Epidermal melanocyte (primary cell): Measurements from ENCODE around the gene DSC3.
"Not testable (repeated sequence)": the region's sequence is repeated elsewhere in the genome, so short reads cannot be mapped to it uniquely, and the experiment has no call there.

Experiments used
- DNase-seq: peaks from one replicate; pipeline ENCODE4 v3.0.0; 2011; ENCODE audit warnings: low spot score; ENCODE audit not compliant: insufficient read length

Gene DSC3

DNA sequence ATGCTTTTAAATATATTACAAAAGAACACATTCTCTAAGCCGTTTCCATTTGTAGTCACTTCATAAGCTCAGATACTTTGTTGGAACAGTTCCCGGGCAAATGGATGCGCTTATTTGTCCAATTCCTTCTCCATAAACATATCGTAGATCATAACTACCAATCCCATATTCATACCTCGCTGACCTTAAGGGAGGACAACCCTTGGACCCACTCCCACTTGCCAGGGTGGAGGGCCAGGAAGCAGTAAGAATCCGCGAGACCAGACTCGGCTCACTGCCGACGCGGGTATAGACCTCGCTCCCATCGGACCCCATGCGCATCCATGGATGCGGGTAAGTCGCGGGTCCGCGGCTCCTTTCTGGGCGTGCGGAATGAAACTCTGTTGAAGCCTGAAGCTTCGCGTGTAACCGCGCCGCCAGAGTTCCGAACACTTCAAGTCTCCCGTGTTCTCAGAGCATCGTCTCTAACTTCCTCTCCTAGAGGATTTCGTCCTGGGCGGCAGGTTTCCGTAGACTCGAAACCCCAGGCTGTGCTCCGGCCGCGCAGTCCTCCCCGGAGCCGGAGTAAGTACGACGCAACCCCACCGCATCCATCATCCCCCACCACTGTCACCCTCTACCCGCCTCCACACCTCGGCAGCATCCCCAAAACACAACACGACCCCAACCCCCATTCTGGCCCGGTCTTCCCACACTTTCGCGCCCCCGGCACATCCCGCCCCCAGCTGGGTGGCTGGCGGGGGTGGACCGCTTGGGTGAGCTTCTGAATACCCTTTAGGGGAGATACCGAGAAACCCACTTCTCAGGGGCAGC is 1.1 kb downstream of the DSC3 start:
- DNase-seq: no peak

DNA sequence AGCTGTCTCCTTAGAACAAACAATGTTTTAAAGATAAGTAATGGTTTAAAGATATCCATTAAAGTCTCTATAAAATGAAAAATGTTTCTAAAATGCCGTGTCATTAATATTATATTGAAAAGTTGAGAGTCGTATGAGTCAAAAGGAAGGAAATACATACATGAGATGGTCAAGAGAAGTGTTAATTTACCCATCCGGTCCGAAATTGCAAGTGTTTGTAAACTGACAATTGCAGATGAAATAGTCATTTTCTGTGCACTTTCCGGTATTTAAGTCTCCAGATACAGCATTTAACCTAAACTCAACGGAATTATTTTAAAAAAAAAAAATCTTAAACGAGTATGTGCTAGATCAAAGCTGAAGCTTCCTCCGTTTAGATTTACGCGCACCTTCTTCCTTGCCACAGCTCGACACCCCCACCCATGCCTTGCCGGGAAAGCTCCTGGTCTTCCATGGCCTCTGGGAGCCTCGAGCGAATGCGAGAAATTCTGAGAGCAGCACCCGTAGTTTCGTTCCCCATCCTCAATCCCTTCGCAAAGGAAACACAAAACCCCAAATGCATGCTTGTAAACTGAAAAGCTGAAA is 1.8 kb downstream of the DSC3 start:
- DNase-seq: no peak

DNA sequence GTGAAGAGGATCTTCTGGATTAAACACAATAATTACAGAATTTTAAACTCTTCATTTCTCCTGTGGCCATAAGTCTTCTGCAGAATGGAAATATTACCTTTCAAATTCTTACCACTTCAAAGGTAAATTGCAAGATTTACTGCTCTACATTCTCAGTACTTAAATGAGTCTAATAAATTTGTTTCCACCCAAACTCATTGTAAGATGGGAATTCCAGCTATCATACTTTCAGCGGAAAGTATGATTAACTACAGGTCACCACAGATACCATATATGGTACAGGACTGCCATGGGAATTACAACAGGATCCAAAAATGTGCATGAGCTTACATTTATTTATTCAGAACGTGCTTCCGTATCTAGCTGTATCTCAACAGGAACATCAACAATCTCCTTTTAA is 3.1 kb downstream of the DSC3 start:
- no peak for DNase-seq

GRCh38 chr18:31037686-31038085 is 4.9 kb downstream of the DSC3 start:
- not testable (repeated sequence) for DNase-seq

- no peak for DNase-seq
Observed at GRCh38 chr18:31034541-31034940, 8.0 kb downstream of the DSC3 start.

DNA sequence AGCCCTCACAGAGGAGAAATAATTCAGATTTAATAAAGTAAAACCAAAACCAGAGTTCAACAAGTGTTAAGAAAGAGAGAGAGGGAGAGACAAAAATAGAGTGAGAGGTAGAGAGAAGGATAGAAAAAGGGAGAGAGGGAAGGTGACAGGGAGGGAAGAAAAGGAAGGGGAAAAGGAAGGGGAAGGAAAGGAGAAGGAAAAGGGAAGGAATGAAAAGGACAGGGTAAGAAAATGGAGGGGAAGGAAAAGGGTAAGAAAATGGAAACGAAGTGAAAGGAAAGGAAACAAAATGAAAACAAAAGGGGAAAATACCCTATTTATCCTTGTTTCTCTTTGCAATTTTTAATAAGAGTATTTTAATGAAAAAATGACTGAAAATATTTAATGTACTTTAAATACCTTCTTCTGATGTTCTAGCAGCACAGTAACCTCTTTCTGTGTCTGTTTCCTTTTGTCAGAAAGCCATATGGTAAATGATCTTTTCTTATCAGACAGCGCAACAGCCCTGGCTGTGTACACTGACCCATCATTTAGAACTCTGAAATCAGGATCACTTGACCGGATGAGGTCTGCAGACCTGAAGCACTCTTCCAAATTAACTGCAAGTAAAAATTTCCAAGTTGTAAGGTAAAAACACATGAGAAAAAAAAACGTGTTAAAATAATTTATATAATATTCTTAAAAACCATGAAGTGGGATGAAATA is 11.8 kb downstream of the DSC3 start:
- DNase-seq: no peak

DNA sequence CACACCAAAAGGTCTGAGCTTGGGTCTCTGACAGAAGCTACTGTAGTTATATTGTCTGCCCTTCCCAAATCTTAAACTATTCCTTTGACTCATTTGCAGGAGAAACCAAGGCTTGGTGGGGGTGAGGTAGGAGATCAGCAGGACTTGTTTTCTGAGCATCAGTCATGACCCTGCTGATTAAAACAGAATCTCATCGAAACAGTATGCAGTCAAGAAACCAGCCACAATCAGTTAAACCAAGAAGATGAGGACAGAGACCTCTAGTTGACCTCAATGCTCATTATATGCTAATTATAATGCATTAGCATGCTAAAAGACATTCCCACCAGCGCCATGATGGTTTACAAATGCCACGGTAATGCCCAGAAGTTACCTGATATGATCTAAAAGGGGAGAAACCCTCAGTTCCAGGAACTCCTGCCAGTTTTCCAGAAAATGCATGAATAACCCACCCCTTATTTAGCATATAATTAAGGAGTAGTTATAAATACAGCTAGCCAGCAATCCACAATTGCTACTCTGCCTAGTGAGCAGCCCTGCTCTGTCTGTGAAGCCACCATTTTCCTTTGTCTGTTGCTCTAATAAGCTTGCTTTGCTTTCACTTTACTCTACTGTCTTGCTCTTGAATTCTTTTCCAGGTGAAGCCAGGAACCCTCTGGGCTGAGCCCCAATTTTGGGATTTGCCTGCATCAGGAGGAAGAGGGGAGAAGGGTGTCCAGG is 26.7 kb downstream of the DSC3 start:
- DNase-seq: no peak

GRCh38 chr18:31011455-31011854 is 31.1 kb downstream of the DSC3 start:
- not testable (repeated sequence) for DNase-seq

GRCh38 chr18:31010601-31011000 is 31.9 kb downstream of the DSC3 start:
- DNase-seq: no peak

DNA sequence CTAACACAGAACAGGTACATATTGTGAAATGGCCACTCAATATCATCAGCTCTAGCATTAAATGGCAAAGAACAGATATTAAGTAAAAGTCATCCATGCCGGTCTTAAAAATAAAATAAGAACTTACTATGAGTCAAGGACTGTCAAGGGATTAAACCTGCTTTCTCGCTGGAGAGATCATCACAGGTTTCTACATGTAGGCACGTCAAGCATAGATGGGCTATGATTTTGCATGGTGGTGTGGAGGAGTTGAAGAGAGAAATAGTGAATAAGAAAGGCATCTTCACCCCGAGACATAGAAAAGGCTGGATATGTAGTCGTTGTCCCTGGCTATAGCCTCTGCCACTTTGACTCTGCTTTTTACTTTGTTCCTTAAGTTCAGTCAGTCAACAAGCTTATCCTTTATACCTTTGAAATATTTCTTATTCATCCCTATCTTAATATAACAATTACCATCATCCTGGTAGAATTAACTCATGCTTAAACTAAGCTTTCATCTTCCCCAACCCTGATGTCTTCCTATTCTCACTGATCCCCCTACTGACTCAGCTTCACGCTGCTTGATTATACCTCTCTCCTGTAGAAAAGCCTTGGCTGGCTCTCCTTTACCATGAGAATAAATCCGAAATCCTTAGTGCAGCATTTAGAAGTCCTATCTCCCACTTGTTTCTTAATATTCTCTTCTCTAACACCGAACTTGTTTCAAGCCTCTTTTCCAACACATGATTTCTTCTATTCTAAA is 42.5 kb downstream of the DSC3 start:
- DNase-seq: no peak

DNA sequence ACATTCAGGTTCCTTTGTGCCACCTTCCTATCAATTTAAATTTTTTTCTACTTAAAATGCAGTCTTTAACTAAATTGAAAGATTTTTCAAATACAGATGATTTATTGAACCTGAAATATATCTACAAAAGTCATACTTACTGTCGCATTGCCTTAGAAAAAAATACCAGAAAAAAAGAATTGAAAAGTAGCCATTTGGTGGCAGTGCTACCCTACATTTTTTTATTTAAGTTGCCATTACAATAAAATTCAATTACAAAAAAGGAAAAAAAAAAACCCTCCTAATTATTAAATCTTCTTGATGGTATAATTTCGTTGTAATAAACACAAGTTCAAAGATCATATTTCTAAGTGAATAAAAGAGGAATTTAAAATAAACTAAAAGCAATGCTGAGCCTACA is 43.4 kb downstream of the DSC3 start:
- no peak for DNase-seq

DNA sequence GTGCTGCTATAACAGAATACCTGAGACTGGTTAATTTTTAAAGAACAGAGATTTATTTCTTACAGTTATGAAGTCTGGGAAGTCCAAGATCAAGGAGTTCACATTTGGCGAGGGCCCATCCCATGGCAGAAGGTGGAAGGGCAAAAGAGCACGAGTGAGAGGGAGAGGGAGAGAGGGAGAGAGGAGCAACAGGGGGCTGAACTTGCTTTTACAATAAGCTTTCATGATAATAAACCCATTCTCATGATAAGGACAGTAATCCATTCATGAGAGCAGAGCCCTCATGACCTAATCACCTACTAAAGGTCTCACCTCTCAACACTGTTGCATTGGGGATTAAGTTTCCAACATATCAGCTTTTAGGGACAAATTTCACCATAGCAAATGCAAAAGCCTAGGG is 45.3 kb downstream of the DSC3 start:
- no peak for DNase-seq

DNA sequence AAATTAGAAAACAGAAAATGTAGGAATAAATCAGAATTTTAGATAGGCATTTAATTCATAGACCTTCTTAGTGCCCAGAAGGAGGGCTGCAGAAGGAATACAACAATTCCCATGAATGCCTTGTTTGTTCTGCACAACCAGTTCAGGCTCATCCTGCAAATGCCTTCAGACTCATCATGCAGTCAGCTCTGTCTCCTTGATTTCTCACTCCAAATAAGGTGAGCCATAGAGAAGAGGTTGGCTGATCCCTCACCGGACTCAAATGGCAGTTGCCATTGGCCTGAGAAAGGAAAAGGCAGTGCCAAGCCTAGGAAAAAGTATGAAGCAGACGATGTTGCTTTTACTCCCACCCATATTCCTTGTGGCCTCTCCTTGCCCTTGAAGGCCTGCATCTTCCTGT is 50.3 kb downstream of the DSC3 start:
- no peak for DNase-seq

- DNase-seq: no peak
Observed at GRCh38 chr18:30991397-30991796, 51.1 kb downstream of the DSC3 start.

- DNase-seq: no peak
Observed at GRCh38 chr18:30989141-30989540, 53.4 kb downstream of the DSC3 start.

DNA sequence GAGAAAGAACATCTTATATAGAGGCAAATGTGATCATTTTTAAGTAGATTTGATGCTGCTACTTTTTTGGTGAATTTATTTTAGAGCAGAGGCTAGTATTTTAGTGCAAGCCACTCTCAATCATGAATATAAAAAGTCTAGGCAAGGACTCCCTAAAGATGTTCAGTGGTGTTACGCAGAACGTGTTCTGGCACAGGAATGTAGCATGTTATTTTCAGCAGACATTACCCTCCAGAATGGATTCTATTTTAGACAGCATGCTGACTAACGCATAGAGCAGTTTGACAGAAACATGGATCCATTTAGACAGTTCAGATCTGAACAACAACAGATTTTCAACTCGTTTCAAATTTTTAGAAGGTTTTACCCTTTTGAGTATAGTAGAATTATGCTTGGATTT is 54.1 kb downstream of the DSC3 start:
- DNase-seq: no peak

GRCh38 chr18:30987467-30988241 is 54.9 kb downstream of the DSC3 start:
- DNase-seq: no peak

GRCh38 chr18:30985753-30986152 is 56.8 kb downstream of the DSC3 start:
- no peak for DNase-seq

DNA sequence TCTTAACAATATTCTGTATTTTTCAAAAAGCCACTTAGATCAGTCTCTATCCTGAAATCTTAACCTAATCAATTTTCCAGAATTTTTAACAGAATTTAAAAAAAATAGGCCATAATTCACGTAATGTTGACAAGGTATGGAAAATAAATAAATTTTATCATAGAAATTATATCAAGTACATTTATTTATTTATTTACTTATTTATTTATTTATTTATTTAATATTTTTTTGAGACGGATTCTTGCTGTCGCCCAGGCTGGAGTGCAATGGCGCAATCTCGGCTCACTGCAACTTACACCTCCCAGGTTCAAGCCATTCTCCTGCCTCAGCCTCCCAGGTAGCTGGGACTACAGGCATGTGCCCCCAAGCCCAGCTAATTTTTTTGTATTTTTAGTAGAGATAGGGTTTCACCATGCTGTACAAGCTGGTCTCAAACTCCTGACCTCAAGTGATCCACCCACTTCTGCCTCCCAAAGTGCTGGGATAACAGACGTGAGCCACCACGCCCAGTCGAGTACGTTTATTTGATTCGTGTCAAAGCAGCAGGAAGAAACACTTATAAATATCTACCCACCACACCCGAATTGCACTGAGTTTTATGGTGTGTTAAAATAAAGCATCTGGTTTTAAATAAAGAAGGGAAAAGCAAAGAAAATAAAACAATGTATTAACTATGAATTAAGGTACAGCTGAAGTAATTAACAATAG is 60.1 kb downstream of the DSC3 start:
- no peak for DNase-seq

- not testable (repeated sequence) for DNase-seq
Observed at GRCh38 chr18:30978091-30978490, 64.5 kb downstream of the DSC3 start.
